Neural progenitor cell (in vitro differentiated cells): ENCODE results near the gene PNKP. TPM values are rescaled to one million over a fixed set of nuclear protein-coding genes. Genes with fewer than 3 reads are reported as not detected.
A peak's percentile ranks its signal among the peaks of the same experiment; 100 is the strongest.
"Not testable (repeated sequence)": the region's sequence is repeated elsewhere in the genome, so short reads cannot be mapped to it uniquely, and the experiment has no call there.

Experiments
- DNase-seq: peaks from one replicate; pipeline ENCODE4 v3.0.0-alpha.2; 2016; ENCODE audit warnings: low spot score
- H2AFZ ChIP-seq: fragments of 200-600 bp; sonication (generic); replicated peaks from 2 replicates; pipeline ENCODE4 v1.6.1; 2016; ENCODE audit warnings: antibody characterized with exemption
- H3F3A ChIP-seq: fragments of 200-600 bp; sonication (generic); 2 replicates; pipeline ENCODE4 v1.6.1; 2016; ENCODE audit warnings: antibody characterized with exemption, low read depth
- H3K27ac ChIP-seq: fragments of 200-600 bp; sonication (generic); 2 replicates; pipeline ENCODE4 v1.5.1; 2016; ENCODE audit warnings: mild to moderate bottlenecking
- H3K27me3 ChIP-seq: fragments of 200-600 bp; sonication (generic); 2 replicates; pipeline ENCODE4 v1.6.1; 2016; ENCODE audit warnings: mild to moderate bottlenecking, moderate library complexity
- H3K36me3 ChIP-seq: fragments of 200-600 bp; sonication (generic); 2 replicates; pipeline ENCODE4 v1.5.1; 2016
- H3K4me1 ChIP-seq: fragments of 200-600 bp; sonication (generic); 2 replicates; pipeline ENCODE4 v1.6.1; 2016; ENCODE audit warnings: mixed run types
- H3K4me2 ChIP-seq: fragments of 200-600 bp; sonication (generic); 2 replicates; pipeline ENCODE4 v1.6.1; 2016
- H3K4me3 ChIP-seq: fragments of 200-600 bp; sonication (generic); 2 replicates; pipeline ENCODE4 v1.5.1; 2016
- H3K79me2 ChIP-seq: fragments of 200-600 bp; sonication (generic); 2 replicates; pipeline ENCODE4 v1.6.1; 2016; ENCODE audit warnings: low read depth
- H3K9ac ChIP-seq: fragments of 200-600 bp; sonication (generic); 2 replicates; pipeline ENCODE4 v1.6.1; 2016
- H3K9me3 ChIP-seq: fragments of 200-600 bp; sonication (generic); 2 replicates; pipeline ENCODE4 v1.5.1; 2016; ENCODE audit warnings: low read depth
- H4K20me1 ChIP-seq: fragments of 200-600 bp; sonication (generic); 2 replicates; pipeline ENCODE4 v1.6.1; 2016; ENCODE audit warnings: low read depth
- H3K27ac Mint-ChIP-seq: 3 replicates; pipeline ENCODE4 v1.8.0; 2021; ENCODE audit warnings: mixed read lengths
- H3K27me3 Mint-ChIP-seq: 2 replicates; pipeline ENCODE4 v1.8.0; 2022; ENCODE audit warnings: low read depth, mild to moderate bottlenecking, inconsistent platforms, moderate library complexity, mixed read lengths; ENCODE audit not compliant: insufficient read depth
- H3K36me3 Mint-ChIP-seq: 3 replicates; pipeline ENCODE4 v1.8.0; 2021; ENCODE audit warnings: mixed read lengths
- H3K4me1 Mint-ChIP-seq: 3 replicates; pipeline ENCODE4 v1.8.0; 2021; ENCODE audit warnings: mixed read lengths
- H3K4me3 Mint-ChIP-seq: 3 replicates; pipeline ENCODE4 v1.8.0; 2021; ENCODE audit warnings: mild to moderate bottlenecking, moderate library complexity, mixed read lengths
- H3K9me3 Mint-ChIP-seq: 3 replicates; pipeline ENCODE4 v1.8.0; 2020; ENCODE audit warnings: mixed read lengths
- CTCF ChIP-seq: fragments of 200-600 bp; sonication (generic); IDR thresholded peaks from 2 replicates; pipeline ENCODE4 v1.5.1; 2017; ENCODE audit warnings: antibody characterized with exemption, mild to moderate bottlenecking
- EZH2 ChIP-seq: fragments of 200-600 bp; sonication (generic); IDR thresholded peaks from 2 replicates; pipeline ENCODE4 v1.6.1; 2017; ENCODE audit warnings: antibody characterized with exemption, mild to moderate bottlenecking, moderate library complexity
- EZH2phosphoT487 ChIP-seq: fragments of 200-600 bp; sonication (generic); IDR thresholded peaks from 2 replicates; pipeline ENCODE4 v1.6.1; 2017; ENCODE audit warnings: antibody characterized with exemption
- total RNA-seq: library from RNA; depleted of rRNA; stranded (reverse); fragments of >200 nt; gene quantifications from 2 replicates; pipeline ENCODE4 v1.2.3, GENCODE V29; 2015; ENCODE audit warnings: low replicate concordance

PNKP gene
- total RNA-seq, 1 donor from 2014 or later, result 41.1 TPM

GRCh38 chr19:49827034-49827433, 40.3 kb downstream of the PNKP start:
- H3K4me3 Mint-ChIP-seq, result no peak overlapping the region
- no peak overlapping the region for H3K4me3 ChIP-seq
- peaks cover 38% of the 10 kb centered on the region for H4K20me1 ChIP-seq
- H3K4me1 ChIP-seq, result no peaks in the 10 kb centered on the region
- H3K9ac ChIP-seq, result no peak overlapping the region
- TF ChIP-seq EZH2phosphoT487 (no peak), CTCF (no peak), EZH2 (no peak)
- H3K27ac ChIP-seq, result no peak overlapping the region
- H2AFZ ChIP-seq, result no peak overlapping the region
- DNase-seq, result no peak
- no peaks in the 10 kb centered on the region for H3K36me3 ChIP-seq
- no peak overlapping the region for H3K27ac Mint-ChIP-seq
- no peaks in the 10 kb centered on the region for H3K9me3 ChIP-seq
- peaks cover 20% of the 10 kb centered on the region for H3K36me3 Mint-ChIP-seq
- H3K4me1 Mint-ChIP-seq, result no peaks in the 10 kb centered on the region
- peaks cover 32% of the 10 kb centered on the region for H3K79me2 ChIP-seq
- H3F3A ChIP-seq, result no peaks in the 10 kb centered on the region
- no peaks in the 10 kb centered on the region for H3K27me3 ChIP-seq
- peaks cover 2% of the 10 kb centered on the region for H3K27me3 Mint-ChIP-seq
- no peaks in the 10 kb centered on the region for H3K9me3 Mint-ChIP-seq
- no peak overlapping the region for H3K4me2 ChIP-seq

DNA sequence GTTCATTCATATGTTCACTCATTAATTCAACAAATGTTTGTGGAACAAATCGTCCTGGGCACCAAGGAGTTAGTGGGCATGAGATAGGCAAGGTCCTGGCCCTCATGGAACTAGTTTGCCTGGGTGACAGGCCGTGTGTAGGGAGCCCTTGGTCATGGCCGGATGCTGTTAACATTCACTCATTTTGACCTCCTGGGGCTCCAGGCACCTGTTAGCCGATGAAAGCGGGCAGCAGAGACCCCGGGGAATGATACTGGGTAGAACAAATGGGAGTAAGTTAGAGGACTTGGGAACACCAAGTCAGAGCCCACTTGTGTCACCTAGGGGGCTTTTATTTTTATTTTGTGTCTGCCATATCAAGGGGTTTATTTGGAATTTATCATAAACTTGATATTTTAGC, 42.7 kb downstream of the PNKP start:
- H3K4me1 Mint-ChIP-seq, result peaks cover 11% of the 10 kb centered on the region
- Histone ChIP-seq H3F3A (no peaks in the 10 kb centered on the region), H3K27ac (no peak overlapping the region), H3K36me3 (no peaks in the 10 kb centered on the region), H3K9ac (no peak overlapping the region), H2AFZ (no peak overlapping the region), H3K4me3 (no peak overlapping the region), H4K20me1 (peaks cover 38% of the 10 kb centered on the region), H3K9me3 (no peaks in the 10 kb centered on the region), H3K79me2 (peaks cover 54% of the 10 kb centered on the region), H3K27me3 (no peaks in the 10 kb centered on the region), H3K4me2 (no peak overlapping the region), H3K4me1 (no peaks in the 10 kb centered on the region)
- peaks cover 21% of the 10 kb centered on the region for H3K36me3 Mint-ChIP-seq
- H3K4me3 Mint-ChIP-seq, result no peak overlapping the region
- TF ChIP-seq CTCF, result no peak
- TF ChIP-seq EZH2, result no peak
- H3K27me3 Mint-ChIP-seq, result no peaks in the 10 kb centered on the region
- no peak for DNase-seq
- no peaks in the 10 kb centered on the region for H3K9me3 Mint-ChIP-seq
- no peak overlapping the region for H3K27ac Mint-ChIP-seq

DNA sequence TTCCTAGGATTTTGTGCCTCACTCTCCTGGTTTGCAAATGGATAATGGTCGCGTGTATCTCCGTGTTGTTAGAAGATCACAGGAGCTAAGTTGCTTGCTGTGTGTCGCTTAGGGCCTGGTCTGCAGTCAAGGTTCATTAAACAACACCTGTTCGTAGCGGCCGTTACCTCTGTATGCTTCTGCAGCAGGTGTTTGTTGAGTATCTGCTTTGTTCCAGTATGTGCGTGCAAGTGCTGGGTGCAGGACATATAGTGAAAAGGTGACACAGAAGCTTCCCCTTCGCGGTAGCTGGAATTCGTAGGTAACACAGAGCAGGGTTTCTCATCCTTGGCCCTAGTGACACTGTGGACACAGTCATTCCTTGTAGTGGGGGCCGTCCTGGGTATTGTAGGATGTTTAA, 43.9 kb downstream of the PNKP start:
- peak overlapping the region; percentile 15 for H3K4me3 Mint-ChIP-seq

DNA sequence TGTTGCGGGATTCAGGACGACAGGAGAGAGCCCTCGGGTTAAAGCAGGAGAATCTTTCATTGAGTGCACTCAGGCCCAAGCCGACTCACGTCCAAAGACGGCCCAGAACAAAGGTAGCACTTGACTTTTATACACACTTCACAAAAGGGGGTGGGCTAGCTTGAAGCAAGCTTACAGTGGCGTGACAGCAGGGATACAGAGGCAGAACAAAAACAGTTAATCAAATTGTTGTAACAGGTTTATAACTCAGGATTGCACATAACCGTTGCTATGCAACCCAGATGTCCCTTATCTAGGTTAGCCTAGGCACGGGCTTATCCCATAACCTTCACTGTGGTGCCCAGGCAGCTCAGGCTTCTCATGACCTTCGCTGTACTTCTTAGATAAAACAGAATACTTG, 47.3 kb downstream of the PNKP start:
- H3K9ac ChIP-seq, result no peak overlapping the region
- H3K4me3 Mint-ChIP-seq, result peak overlapping the region; percentile 48
- peaks cover 16% of the 10 kb centered on the region for H3K36me3 Mint-ChIP-seq
- H3F3A ChIP-seq, result peaks cover 18% of the 10 kb centered on the region
- no peaks in the 10 kb centered on the region for H3K27me3 ChIP-seq
- H3K27ac ChIP-seq, result no peak overlapping the region
- H3K4me2 ChIP-seq, result no peak overlapping the region
- no peaks in the 10 kb centered on the region for H3K9me3 Mint-ChIP-seq
- H3K27me3 Mint-ChIP-seq, result peaks cover 12% of the 10 kb centered on the region
- no peaks in the 10 kb centered on the region for H3K9me3 ChIP-seq
- H3K27ac Mint-ChIP-seq, result no peak overlapping the region
- peaks cover 64% of the 10 kb centered on the region for H3K79me2 ChIP-seq
- peaks cover 24% of the 10 kb centered on the region for H3K4me1 Mint-ChIP-seq
- H3K4me3 ChIP-seq, result no peak overlapping the region
- no peak for DNase-seq
- H2AFZ ChIP-seq, result no peak overlapping the region
- no peaks in the 10 kb centered on the region for H3K36me3 ChIP-seq
- H3K4me1 ChIP-seq, result peaks cover 11% of the 10 kb centered on the region
- TF ChIP-seq CTCF (no peak), EZH2phosphoT487 (no peak), EZH2 (no peak)
- peaks cover 22% of the 10 kb centered on the region for H4K20me1 ChIP-seq

More for the DNA sequence above, 43.9 kb downstream of the PNKP start:
- peaks cover 66% of the 10 kb centered on the region for H3K79me2 ChIP-seq
- H3K9ac ChIP-seq, result no peak overlapping the region
- H3K27ac Mint-ChIP-seq, result no peak overlapping the region
- TF ChIP-seq EZH2 (no peak), EZH2phosphoT487 (no peak)
- peaks cover 4% of the 10 kb centered on the region for H3F3A ChIP-seq
- no peak overlapping the region for H2AFZ ChIP-seq
- H3K4me1 ChIP-seq, result peaks cover 5% of the 10 kb centered on the region
- no peaks in the 10 kb centered on the region for H3K27me3 ChIP-seq
- H3K4me3 ChIP-seq, result no peak overlapping the region
- peaks cover 23% of the 10 kb centered on the region for H3K36me3 Mint-ChIP-seq
- H3K27ac ChIP-seq, result no peak overlapping the region
- H3K36me3 ChIP-seq, result no peaks in the 10 kb centered on the region
- no peak overlapping the region for H3K4me2 ChIP-seq
- H3K9me3 Mint-ChIP-seq, result no peaks in the 10 kb centered on the region
- H3K4me1 Mint-ChIP-seq, result peaks cover 17% of the 10 kb centered on the region
- no peaks in the 10 kb centered on the region for H3K9me3 ChIP-seq
- DNase-seq, result no peak
- peaks cover 4% of the 10 kb centered on the region for H3K27me3 Mint-ChIP-seq
- H4K20me1 ChIP-seq, result peaks cover 43% of the 10 kb centered on the region

DNA sequence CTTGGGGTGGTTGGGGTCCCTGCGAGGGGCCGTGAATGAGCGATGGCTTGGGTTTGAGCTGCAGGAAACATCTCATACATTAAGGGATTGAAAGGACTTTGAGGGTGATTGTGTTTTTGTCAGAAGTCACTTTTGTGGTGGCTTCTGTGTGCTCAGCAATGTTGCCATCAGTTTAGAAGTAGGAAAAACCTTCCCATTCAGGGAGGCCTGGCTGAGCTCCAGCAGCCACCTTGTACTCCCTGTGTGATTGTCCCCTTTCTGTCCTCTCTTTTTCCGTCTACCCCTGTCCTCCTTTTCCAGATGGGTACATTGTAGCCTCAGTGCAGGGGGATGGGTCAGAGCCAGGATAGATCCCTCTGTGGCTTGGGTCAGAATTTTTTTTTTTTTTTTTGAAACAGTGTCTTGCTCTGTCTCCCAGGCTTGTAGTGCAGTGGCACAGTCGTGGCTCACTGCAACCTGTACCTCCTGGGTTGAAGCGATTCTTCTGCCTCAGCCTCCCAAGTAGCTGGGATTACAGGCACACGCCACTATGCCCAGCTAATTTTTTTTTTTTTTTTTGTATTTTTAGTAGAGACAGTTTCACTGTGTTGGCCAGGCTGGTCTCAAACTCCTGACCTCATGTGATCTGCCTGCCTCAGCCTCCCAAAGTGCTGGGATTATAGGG, 47.8 kb downstream of the PNKP start:
- H3K79me2 ChIP-seq, result peaks cover 58% of the 10 kb centered on the region
- Mint-ChIP-seq H3K27me3 (peaks cover 12% of the 10 kb centered on the region), H3K4me3 (peak overlapping the region; percentile 99), H3K27ac (peak overlapping the region; percentile 70), H3K4me1 (peaks cover 26% of the 10 kb centered on the region), H3K36me3 (peaks cover 16% of the 10 kb centered on the region)
- peak overlapping the region; percentile 92 for H3K9ac ChIP-seq
- H3K9me3 Mint-ChIP-seq, H3K27ac ChIP-seq, H2AFZ ChIP-seq, H3K27me3 ChIP-seq, DNase-seq, H3K36me3 ChIP-seq, H3K9me3 ChIP-seq: not testable (repeated sequence)
- peak overlapping the region; percentile 91 for H3K4me3 ChIP-seq
- H3K4me2 ChIP-seq, result peak overlapping the region; percentile 74
- H4K20me1 ChIP-seq, result peaks cover 21% of the 10 kb centered on the region
- H3F3A ChIP-seq, result peaks cover 18% of the 10 kb centered on the region
- H3K4me1 ChIP-seq, result peaks cover 11% of the 10 kb centered on the region
